Epithelial cell of esophagus (primary cell): ENCODE results near the gene PTPN14.

Experiments used
- DNase-seq: peaks from one replicate; pipeline ENCODE4 v3.0.0; 2010; ENCODE audit warnings: low read depth
- H3K4me3 ChIP-seq: 2 replicates; pipeline ENCODE4 v1.5.1; 2011; ENCODE audit warnings: mild to moderate bottlenecking, low read length, control low read depth
- CTCF ChIP-seq: IDR thresholded peaks from 2 replicates; pipeline ENCODE4 v1.5.1; 2011; ENCODE audit warnings: low read depth, mild to moderate bottlenecking, low read length, control low read depth, inconsistent platforms; ENCODE audit not compliant: insufficient read depth; ENCODE audit errors: missing control alignments

Gene PTPN14

GRCh38 chr1:214515544-214516433 is 35.6 kb downstream of the PTPN14 start:
- no peak for DNase-seq
- H3K4me3 ChIP-seq, result no peak overlapping the region
- TF ChIP-seq CTCF, result no peak

GRCh38 chr1:214514819-214515383 is 36.5 kb downstream of the PTPN14 start:
- TF ChIP-seq CTCF, result no peak

GRCh38 chr1:214514032-214514818 is 37.2 kb downstream of the PTPN14 start:
- H3K4me3 ChIP-seq, result no peak overlapping the region
- DNase-seq, result no peak
- no peak for TF ChIP-seq CTCF

More at GRCh38 chr1:214514819-214515383, 36.5 kb downstream of the PTPN14 start:
- DNase-seq, result no peak
- H3K4me3 ChIP-seq, result no peak overlapping the region

- H3K4me3 ChIP-seq, result no peak overlapping the region
- no peak for DNase-seq
- TF ChIP-seq CTCF, result no peak
Observed at GRCh38 chr1:214513394-214513793, 38.0 kb downstream of the PTPN14 start.

GRCh38 chr1:214511639-214511998 is 39.8 kb downstream of the PTPN14 start:
- peak; percentile 53 for DNase-seq
- no peak overlapping the region for H3K4me3 ChIP-seq
- no peak for TF ChIP-seq CTCF

- no peak overlapping the region for H3K4me3 ChIP-seq
- DNase-seq, result no peak
- no peak for TF ChIP-seq CTCF
Observed at GRCh38 chr1:214510914-214511638, 40.3 kb downstream of the PTPN14 start.
